Activated CD4-positive, alpha-beta T cell treated with anti-CD3 and anti-CD28 coated beads for 1 hour (primary cell): Measurements from ENCODE around the gene HSD17B8.

Source experiments
- DNase-seq: peaks from one replicate; pipeline ENCODE4 v3.0.0-alpha.2; 2020

The HSD17B8 gene

GRCh38 chr6:33171880-33172687, 32.4 kb upstream of the HSD17B8 start:
- DNase-seq, result no peak

DNA sequence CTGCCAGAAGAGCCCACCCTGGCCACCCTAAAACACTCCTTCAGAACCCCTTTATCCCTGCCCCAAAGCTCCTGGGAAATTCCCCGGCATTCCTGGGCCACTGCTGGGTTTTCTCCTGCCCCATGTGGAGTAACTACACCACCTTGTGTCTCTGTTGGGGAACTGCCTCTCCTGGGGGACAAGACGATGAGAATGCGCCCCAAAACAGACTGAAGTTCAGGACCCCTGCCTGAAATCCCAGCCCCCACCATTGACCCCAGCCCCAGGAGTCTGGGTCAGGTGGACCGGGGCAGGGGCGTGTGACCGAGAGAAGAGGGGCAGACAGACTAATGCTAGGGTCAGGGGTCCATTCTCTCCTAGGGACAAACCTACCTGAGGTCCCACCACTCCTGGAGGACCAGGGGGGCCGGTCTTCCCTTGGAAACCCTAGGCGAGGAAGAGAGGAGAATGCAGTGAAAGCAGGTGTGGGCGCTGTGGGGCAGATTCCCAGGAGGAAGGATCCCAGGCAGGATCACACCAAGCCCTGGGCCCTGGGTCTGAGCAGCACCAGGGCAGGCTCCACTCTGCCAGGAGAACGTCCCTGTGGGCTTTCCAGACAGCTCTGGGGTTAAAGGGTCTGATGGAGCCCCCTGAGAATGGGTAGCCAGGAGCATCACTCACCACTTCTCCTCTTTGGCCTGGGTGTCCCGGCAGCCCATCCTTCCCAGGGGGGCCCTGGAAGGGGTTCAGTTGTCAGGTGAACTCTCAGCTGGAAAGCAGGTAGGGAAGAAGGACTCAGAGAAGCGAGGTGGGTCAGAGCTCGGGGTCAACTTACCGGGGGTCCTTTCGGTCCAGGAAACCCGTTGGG, 31.5 kb upstream of the HSD17B8 start:
- no peak for DNase-seq

GRCh38 chr6:33173535-33174180, 30.8 kb upstream of the HSD17B8 start:
- DNase-seq, result no peak

- DNase-seq, result no peak
Measured at GRCh38 chr6:33174784-33175183, 29.7 kb upstream of the HSD17B8 start.

DNA sequence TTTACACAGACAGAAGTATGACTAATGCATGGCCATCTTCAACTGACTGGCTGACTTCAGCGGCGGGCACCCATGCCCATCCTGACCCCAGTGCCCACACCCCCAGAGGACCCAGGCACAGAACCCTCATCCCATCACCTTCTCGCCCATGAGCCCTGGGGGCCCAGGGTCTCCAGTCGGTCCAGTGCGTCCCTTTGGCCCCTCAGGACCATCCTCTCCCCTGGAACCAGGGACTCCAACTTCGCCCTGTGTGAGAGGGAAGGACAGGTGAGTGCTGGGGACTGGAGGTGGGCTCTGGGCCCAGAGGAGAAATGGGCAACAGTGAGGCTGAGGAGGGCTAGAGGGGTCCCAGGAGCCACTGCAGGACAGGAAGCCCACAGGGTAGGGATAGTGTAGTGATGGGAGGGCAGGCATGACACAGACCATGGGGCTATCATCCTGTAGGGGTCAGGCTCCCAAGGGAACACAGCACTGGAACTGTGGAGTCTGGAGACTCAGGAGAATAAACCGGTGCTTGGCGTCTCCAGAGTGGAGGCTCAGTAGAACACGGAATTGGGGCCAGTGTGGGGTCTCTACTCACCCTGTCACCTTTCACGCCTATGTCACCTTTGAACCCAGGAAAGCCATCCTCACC, 28.9 kb upstream of the HSD17B8 start:
- DNase-seq, result no peak

- no peak for DNase-seq
Measured at GRCh38 chr6:33176906-33177305, 27.5 kb upstream of the HSD17B8 start.

DNA sequence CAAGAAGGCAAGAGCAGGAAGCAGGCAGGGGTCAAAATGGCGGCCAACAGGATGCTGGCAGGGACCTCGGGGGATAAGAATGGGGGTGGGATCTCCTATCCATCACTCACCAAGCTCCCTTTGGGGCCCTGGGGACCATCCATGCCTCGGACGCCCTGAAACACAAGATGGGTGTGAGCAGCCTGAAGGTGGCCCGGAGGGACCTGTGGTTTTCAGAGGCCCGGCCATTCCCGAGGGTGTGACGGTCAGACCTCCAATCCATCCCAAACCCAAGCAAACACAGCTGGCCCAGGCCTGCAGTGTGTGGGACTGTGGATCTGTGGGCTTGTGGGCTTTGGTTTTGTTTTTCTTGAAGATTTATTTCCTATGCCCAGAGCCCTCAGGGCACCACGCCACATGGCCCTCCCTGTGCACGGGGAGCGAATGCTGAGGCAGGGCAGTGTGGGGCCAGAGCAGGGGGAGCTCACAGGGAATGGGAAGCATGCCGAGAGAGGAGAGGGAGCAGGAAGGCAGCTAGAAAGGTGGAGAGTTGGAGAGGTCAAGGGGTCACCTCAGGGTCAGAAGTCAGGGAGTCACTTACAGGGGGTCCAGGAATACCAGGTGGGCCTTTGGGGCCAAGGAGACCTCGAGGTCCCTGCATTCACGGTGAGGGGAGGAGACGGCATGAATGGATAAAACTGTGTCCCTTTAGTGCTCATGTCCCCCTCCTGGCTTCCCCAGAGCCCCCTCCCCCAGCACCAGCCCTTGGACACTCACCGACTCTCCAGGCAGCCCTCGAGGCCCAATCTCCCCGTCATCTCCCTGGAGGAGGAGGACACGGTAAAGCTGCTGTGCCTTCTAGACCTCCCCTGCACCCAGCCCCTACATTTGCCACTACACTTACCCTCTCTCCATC, 26.7 kb upstream of the HSD17B8 start:
- DNase-seq, result no peak

- DNase-seq, result no peak
Measured at GRCh38 chr6:33178755-33179475, 25.5 kb upstream of the HSD17B8 start.

GRCh38 chr6:33181141-33181540, 23.3 kb upstream of the HSD17B8 start:
- DNase-seq, result no peak

GRCh38 chr6:33183071-33183683, 21.3 kb upstream of the HSD17B8 start:
- DNase-seq, result no peak

DNA sequence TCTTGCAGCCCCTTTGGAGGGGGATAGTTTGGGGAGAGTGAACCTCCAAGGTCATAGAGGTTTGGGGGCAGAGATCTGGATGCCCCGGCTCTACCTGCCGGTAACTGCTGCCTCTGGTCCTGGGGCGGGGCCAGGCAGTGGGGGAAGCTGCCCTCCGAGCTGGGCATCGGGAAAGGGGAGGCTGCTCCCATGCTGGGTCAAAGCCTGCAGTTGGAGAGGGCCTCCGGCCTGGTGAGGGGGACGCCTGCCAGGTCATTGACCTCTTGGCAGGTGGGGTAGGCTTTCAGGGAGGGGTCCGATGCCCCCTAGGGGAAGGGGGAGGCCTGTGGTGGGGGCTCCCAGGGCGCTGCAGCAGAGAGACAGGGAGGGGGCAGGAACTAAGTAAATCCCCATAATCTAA, 19.3 kb upstream of the HSD17B8 start:
- no peak for DNase-seq

DNA sequence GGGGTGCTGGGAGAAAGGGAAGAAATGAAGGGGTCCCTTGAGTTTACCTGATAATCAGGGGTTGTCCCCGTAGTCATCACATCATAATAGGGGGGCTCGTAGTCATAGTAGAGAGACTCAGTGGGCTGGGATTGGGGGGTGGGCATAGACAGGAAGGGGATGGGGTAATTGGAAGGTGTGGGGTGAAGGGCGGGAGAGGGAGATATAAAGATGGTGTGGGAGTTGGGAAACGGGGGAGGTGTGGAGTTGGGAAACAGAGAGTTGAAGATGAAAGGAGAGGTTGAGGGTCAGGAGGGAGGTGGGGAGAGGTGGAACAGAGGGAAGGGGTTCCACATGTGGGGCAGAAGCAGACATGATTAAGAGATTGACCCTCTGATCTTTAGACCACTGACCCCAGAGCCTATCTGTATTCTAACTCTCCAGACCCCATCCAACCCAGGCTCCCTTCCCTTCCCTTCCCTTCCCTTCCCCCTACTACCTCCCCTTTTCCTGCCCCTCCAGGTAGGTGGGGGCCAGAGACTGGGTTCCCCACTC, 18.7 kb upstream of the HSD17B8 start:
- DNase-seq, result no peak

GRCh38 chr6:33187809-33188208, 16.6 kb upstream of the HSD17B8 start:
- no peak for DNase-seq

- DNase-seq, result no peak
Measured at GRCh38 chr6:33189164-33189563, 15.3 kb upstream of the HSD17B8 start.

DNA sequence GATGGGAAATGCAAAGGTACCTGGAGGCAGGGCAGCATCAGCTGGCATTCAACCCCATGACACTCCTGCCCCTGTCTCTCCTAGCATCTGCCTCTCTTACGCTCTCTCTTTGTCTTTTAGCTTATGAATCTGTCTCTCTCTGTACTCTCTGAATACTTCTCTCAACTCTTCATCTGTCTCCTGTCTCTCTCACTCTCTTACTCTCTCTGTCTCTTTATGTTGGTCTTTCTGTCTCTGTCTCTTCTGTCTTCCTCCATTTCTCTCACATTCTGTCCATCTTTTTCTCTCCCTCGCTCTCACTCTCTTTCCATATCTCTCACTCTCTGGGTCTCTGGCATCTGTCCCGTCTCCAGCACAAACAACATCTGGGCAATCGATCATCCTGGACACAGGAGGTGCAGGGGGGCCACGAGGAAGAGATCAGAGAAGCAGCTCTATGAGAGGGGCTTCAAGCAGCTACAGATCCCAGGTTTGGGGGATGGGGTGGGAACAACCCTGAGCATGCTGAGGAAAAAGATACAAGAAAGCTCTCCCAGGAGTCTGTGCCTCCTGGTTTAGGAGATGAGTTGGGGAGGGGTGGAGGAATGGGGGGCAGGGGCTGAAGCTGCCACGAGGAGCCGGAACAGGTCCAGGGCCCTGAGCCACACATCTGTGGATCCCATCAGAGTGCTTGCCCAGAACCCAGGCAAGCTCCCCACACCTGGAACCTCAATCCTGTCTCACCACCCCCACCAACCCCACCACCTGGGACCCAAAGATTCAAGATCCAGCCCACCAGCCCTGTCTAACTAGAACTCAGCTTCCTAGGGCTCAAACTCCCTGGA, 14.6 kb upstream of the HSD17B8 start:
- no peak for DNase-seq

DNA sequence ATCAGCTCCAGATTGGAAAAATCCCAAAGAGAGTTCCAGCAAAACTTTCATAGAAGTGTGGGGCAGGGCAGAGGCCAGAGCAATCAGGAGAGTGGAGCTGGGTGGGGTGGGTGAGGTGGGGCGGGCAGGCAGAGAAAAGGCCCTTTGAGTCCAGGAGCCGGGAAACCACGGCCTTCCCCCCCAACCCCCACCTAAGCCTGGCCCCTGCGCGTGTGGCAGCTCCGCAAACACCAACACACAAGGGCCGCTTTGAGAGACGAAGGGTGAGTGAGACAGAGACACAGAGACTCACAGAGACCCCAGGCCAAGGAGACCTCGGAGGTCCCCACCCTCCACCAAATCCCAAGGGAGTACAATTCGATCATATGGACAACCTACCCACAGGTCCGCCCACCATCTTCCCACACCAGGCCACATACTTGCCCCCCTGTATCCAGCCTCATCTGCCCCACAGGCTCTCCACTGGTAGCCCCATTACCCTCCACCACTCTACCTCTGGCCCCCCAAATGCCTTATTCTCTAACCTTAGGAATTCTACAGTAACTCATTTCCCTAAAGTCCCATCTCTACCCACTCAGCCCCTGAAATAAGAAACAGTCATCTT, 13.8 kb upstream of the HSD17B8 start:
- no peak for DNase-seq

DNA sequence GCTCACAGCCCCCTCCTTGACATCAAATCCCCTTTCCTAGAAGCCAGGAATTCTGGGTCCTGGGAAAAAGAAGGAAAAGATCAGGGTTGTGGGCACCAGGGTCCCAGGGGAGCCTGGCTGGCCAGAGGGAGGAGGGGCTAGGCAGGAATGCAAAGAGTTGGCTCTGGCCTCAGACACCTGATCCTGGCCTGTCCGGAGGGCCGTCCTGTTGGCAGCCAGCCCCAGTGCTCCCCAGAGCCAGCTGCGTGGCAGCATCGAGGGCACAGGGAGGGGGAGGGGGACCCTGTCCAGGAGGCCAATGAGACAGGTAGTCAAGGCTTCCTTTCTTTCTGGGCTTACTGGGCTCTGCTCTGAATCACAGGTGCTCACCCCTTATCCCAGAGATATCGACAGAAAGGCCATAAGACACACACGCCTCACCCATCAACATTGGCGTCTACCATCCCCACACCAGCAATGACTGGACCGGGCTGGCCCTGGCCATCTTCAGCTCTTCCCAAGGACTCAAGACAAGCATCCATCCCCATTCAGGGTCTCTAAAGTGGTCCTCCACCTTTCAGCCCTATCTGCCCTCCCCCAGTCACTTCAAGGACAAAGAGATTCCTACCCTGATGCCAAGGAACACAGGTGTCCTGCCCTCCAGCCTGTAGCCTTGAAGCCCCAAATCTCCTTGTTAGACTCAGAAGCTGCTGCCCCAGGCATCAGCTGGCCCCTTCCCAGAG, 12.9 kb upstream of the HSD17B8 start:
- no peak for DNase-seq

DNA sequence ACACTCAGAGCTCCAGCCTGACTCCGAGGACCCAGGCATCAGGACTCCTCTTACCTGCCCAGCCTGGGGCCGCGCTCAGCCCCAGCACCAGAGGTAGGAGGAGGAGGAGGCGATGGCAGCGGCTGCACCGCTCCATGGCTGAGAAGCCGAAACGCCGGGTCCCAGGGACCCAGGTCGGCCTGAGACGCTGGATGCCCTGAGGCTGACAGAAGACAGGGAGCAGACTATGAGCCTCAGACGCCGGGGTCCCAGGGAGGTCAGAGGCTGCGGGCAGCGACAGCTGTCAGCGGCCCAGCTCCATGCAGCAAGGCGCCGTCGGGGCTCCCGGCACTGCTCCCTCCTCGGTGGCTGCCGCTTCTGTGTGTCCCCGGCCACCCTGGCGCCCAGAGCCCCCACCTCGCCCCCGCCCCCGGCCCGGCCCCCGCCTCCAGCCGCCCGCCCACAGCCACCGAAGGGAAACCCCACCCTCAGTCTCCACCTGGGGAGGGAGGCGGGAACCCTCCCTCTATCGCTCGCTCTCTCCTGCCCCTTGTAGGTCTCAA, 12.3 kb upstream of the HSD17B8 start, which contains the start of gene COL11A2:
Gene COL11A2, minus strand, starts transcription at position 363 of the 542 bp plus-strand sequence. Its CDS starts 227 bp downstream, at position 136.
- DNase-seq, result no peak
